H1 (cell line): Measurements from ENCODE around the gene UBE2J1. TPM values are rescaled to one million over a fixed set of nuclear protein-coding genes. Genes with fewer than 3 reads are reported as not detected.

Experiments
- CTCF ChIA-PET: fragments of 300-600 bp; sonication (Branson Sonifier 250); formaldehyde crosslinking; loops from one replicate; lab custom pipeline; 2021; ENCODE audit not compliant: partially characterized antibody; lab: Charles Lee
- POLR2A ChIA-PET: fragments of 300-600 bp; sonication (Branson Sonifier 250); formaldehyde crosslinking; loops from one replicate; lab custom pipeline; 2021; ENCODE audit warnings: inconsistent platforms; ENCODE audit not compliant: partially characterized antibody; lab: Charles Lee
- DNase-seq, 2 experiments: peaks; one replicate each; pipeline versions ENCODE4 v3.0.0 to v3.0.0-alpha.2; 2010 to 2022; ENCODE audit warnings: low spot score in 2 of 2, low read depth in 1 of 2, mixed read lengths in 1 of 2
- FAIRE-seq: peaks from 2 replicates; lab custom pipeline; 2011; peaks lifted over from hg19 to GRCh38; lab: Jason Lieb, UNC
- H2AFZ ChIP-seq: 2 replicates; pipeline ENCODE4 v1.8.1; 2012; ENCODE audit warnings: low read length, inconsistent platforms
- H2AK5ac ChIP-seq: 2 replicates; pipeline ENCODE4 v1.6.1; 2013; ENCODE audit warnings: low read depth, low read length
- H2BK120ac ChIP-seq: replicated peaks from 2 replicates; pipeline ENCODE3; 2013; ENCODE audit warnings: low read depth, low read length, inconsistent platforms
- H2BK12ac ChIP-seq: 2 replicates; pipeline ENCODE4 v1.6.1; 2013; ENCODE audit warnings: low read depth, low read length
- H2BK15ac ChIP-seq: 2 replicates; pipeline ENCODE4 v1.6.1; 2013; ENCODE audit warnings: low read length
- H2BK20ac ChIP-seq: 2 replicates; pipeline ENCODE4 v1.6.1; 2013; ENCODE audit warnings: low read length
- H2BK5ac ChIP-seq: 2 replicates; pipeline ENCODE4 v1.6.1; 2013; ENCODE audit warnings: low read depth, low read length
- H3K14ac ChIP-seq: 2 replicates; pipeline ENCODE4 v1.6.1; 2013; ENCODE audit warnings: inconsistent platforms; ENCODE audit not compliant: insufficient read length
- H3K18ac ChIP-seq: 2 replicates; pipeline ENCODE4 v1.6.1; 2013; ENCODE audit warnings: low read length; ENCODE audit errors: extremely low read depth
- H3K23ac ChIP-seq: 2 replicates; pipeline ENCODE4 v1.6.1; 2013; ENCODE audit warnings: inconsistent platforms; ENCODE audit not compliant: insufficient read length
- H3K23me2 ChIP-seq: 2 replicates; pipeline ENCODE4 v1.6.1; 2013; ENCODE audit warnings: low read depth, low read length
- H3K27ac ChIP-seq: 2 replicates; pipeline ENCODE4 v1.6.1; 2011; ENCODE audit warnings: low read depth, low read length, inconsistent platforms
- H3K27me3 ChIP-seq, 4 experiments: replicated peaks in 1 of 4; 1 replicate in 1 of 4; 2 replicates in 3 of 4; pipeline versions ENCODE4 v1.6.1 to v1.8.1; 2011 to 2013; ENCODE audit warnings: low read length in 3 of 4, mild to moderate bottlenecking in 3 of 4, inconsistent platforms in 2 of 4, mixed read lengths in 2 of 4, moderate library complexity in 1 of 4; ENCODE audit not compliant: control insufficient read depth in 3 of 4, insufficient read depth in 3 of 4; ENCODE audit errors: extremely low read depth in 1 of 4
- H3K36me3 ChIP-seq, 4 experiments: 2 replicates each; pipeline versions ENCODE4 v1.6.1 to v1.8.1; 2011 to 2013; ENCODE audit warnings: mild to moderate bottlenecking in 4 of 4, low read length in 3 of 4, moderate library complexity in 2 of 4, control low read depth in 1 of 4, inconsistent platforms in 1 of 4; ENCODE audit not compliant: insufficient read depth in 4 of 4, control insufficient read depth in 2 of 4
- H3K4ac ChIP-seq: replicated peaks from 2 replicates; pipeline ENCODE3; 2013; ENCODE audit warnings: low read length, low read depth, mixed read lengths, inconsistent platforms; ENCODE audit not compliant: insufficient read length
- H3K4me1 ChIP-seq, 4 experiments: replicated peaks in 1 of 4; 1 replicate in 1 of 4; 2 replicates in 3 of 4; pipeline versions ENCODE4 v1.6.1 to v1.8.1; 2011 to 2013; ENCODE audit warnings: low read length in 3 of 4, inconsistent platforms in 2 of 4, mixed read lengths in 1 of 4; ENCODE audit not compliant: insufficient read depth in 4 of 4, control insufficient read depth in 3 of 4
- H3K4me2 ChIP-seq, 2 experiments: 2 replicates each; pipeline versions ENCODE4 v1.6.1 to v1.8.1; 2011 to 2013; ENCODE audit warnings: low read depth in 2 of 2, low read length in 2 of 2, control low read depth in 1 of 2, inconsistent platforms in 1 of 2, mild to moderate bottlenecking in 1 of 2; ENCODE audit not compliant: insufficient read depth in 1 of 2
- H3K4me3 ChIP-seq, 4 experiments: fragments of 200-600, 300-600 bp in 1 of 4; sonication (generic), shearing (Covaris generic), sonication (Bioruptor Twin) in 1 of 4; 2 replicates each; pipeline versions ENCODE4 v1.5.1 to v1.8.1; 2011 to 2016; ENCODE audit warnings: low read length in 4 of 4, low read depth in 3 of 4, control low read depth in 2 of 4, inconsistent platforms in 2 of 4, mild to moderate bottlenecking in 2 of 4, mixed read lengths in 1 of 4, moderate library complexity in 1 of 4; ENCODE audit not compliant: insufficient read depth in 2 of 4; ENCODE audit errors: extremely low read depth in 1 of 4
- H3K56ac ChIP-seq: replicated peaks from 2 replicates; pipeline ENCODE3; 2013; ENCODE audit warnings: low read depth, mild to moderate bottlenecking, mixed read lengths, low read length, inconsistent platforms; ENCODE audit not compliant: insufficient read length
- H3K79me1 ChIP-seq: 2 replicates; pipeline ENCODE4 v1.6.1; 2013; ENCODE audit warnings: low read depth, low read length, control low read depth
- H3K79me2 ChIP-seq, 2 experiments: 2 replicates each; pipeline versions ENCODE4 v1.6.1 to v1.8.1; 2012 to 2013; ENCODE audit warnings: low read length in 2 of 2, mild to moderate bottlenecking in 2 of 2, inconsistent platforms in 1 of 2; ENCODE audit not compliant: insufficient read depth in 2 of 2, control insufficient read depth in 1 of 2
- H3K9ac ChIP-seq, 4 experiments: replicated peaks in 1 of 4; 1 replicate in 1 of 4; 2 replicates in 3 of 4; pipeline versions ENCODE4 v1.6.1 to v1.8.1; 2011 to 2013; ENCODE audit warnings: low read depth in 3 of 4, low read length in 3 of 4, control low read depth in 2 of 4, mild to moderate bottlenecking in 2 of 4, moderate library complexity in 2 of 4, inconsistent platforms in 1 of 4; ENCODE audit errors: extremely low read depth in 1 of 4
- H3K9me3 ChIP-seq, 2 experiments: 2 replicates each; pipeline versions ENCODE4 v1.6.1 to v1.8.1; 2012 to 2013; ENCODE audit warnings: mild to moderate bottlenecking in 2 of 2, moderate library complexity in 2 of 2, control low read depth in 1 of 2, inconsistent platforms in 1 of 2, low read depth in 1 of 2, low read length in 1 of 2, mixed read lengths in 1 of 2; ENCODE audit not compliant: insufficient read depth in 2 of 2
- H4K20me1 ChIP-seq, 2 experiments: replicated peaks in 1 of 2; 2 replicates each; pipeline versions ENCODE3 to v1.8.1; 2011 to 2013; ENCODE audit warnings: inconsistent platforms in 2 of 2, low read length in 2 of 2, mild to moderate bottlenecking in 1 of 2; ENCODE audit not compliant: insufficient read depth in 2 of 2, control insufficient read depth in 1 of 2
- H4K5ac ChIP-seq: 2 replicates; pipeline ENCODE4 v1.6.1; 2013; ENCODE audit warnings: low read length, low read depth, mixed read lengths, inconsistent platforms; ENCODE audit not compliant: insufficient read length
- H4K8ac ChIP-seq: 2 replicates; pipeline ENCODE4 v1.8.0; 2013; ENCODE audit warnings: mild to moderate bottlenecking, moderate library complexity, low read length, inconsistent platforms; ENCODE audit not compliant: insufficient read depth; ENCODE audit errors: extremely low read depth
- H4K91ac ChIP-seq: replicated peaks from 2 replicates; pipeline ENCODE3; 2013; ENCODE audit warnings: low read length, mixed read lengths, inconsistent platforms; ENCODE audit not compliant: insufficient read length
- CEBPB ChIP-seq: IDR thresholded peaks from 2 replicates; pipeline ENCODE4 v1.6.1; 2012; ENCODE audit warnings: low read depth, low read length
- FOSL1 ChIP-seq: IDR thresholded peaks from 2 replicates; pipeline ENCODE4 v1.6.1; 2011; ENCODE audit warnings: mild to moderate bottlenecking, low read depth, low read length, moderate library complexity; ENCODE audit not compliant: insufficient read depth
- KDM1A ChIP-seq: fragments of 200-600, 300-600 bp; sonication (generic); IDR thresholded peaks from 2 replicates; pipeline ENCODE4 v1.7.1; 2016; ENCODE audit warnings: mild to moderate bottlenecking, low read length, borderline replicate concordance
- RNF2 ChIP-seq: fragments of 200-900, 300-1000 bp; sonication (generic); IDR thresholded peaks from 2 replicates; pipeline ENCODE4 v1.7.1; 2016; ENCODE audit warnings: borderline replicate concordance, low read depth, mild to moderate bottlenecking, antibody characterized with exemption, low read length; ENCODE audit not compliant: poor library complexity, severe bottlenecking; ENCODE audit errors: missing control alignments
- SIN3A ChIP-seq, 2 experiments: IDR thresholded peaks in 1 of 2; conservative IDR thresholded peaks in 1 of 2; 2 replicates each; pipeline ENCODE4 v1.6.1; 2011 to 2012; ENCODE audit warnings: low read length in 2 of 2, improper control_type of control experiment in 1 of 2, low read depth in 1 of 2, mild to moderate bottlenecking in 1 of 2
- SUZ12 ChIP-seq: fragments of 200-600 bp; sonication (generic); IDR thresholded peaks from 2 replicates; pipeline ENCODE4 v1.6.1; 2012; ENCODE audit warnings: mild to moderate bottlenecking, inconsistent platforms, low read length, moderate library complexity, mixed read lengths
- TEAD4 ChIP-seq: IDR thresholded peaks from 2 replicates; pipeline ENCODE4 v1.6.1; 2012; ENCODE audit warnings: low read depth, low read length, inconsistent platforms, mixed read lengths
- WGBS, 2 experiments: shearing (Covaris generic) in 1 of 2; methylation state at CpG; one replicate each; pipeline versions ENCODE4 v1.1.6 to v1.1.7; 2013 to 2015; ENCODE audit warnings: low lambda C conversion rate in 2 of 2, mixed read lengths in 2 of 2, inconsistent platforms in 1 of 2, low coverage in 1 of 2, missing lambda C conversion rate in 1 of 2; ENCODE audit not compliant: insufficient replicate concordance in 2 of 2, insufficient coverage in 1 of 2, insufficient read length in 1 of 2; ENCODE audit errors: extremely low coverage in 1 of 2, missing lambda C conversion rate in 1 of 2; 5-methylcytosine and 5-hydroxymethylcytosine counted together
- polyA plus RNA-seq, 7 experiments: library from polyadenylated mRNA; depleted of rRNA in 3 of 7; stranded (reverse) in 5 of 7; unstranded in 2 of 7; fragments of >200 nt in 5 of 7; fragments of 200-250 nt in 2 of 7; gene quantifications; 1 replicate in 5 of 7; 2 replicates in 1 of 7; 4 replicates in 1 of 7; pipeline versions ENCODE4 v1.2.1 to v1.2.3, GENCODE V29; 2011 to 2013; ENCODE audit warnings: missing spikeins in 2 of 7, mixed read lengths in 2 of 7
- total RNA-seq: library from RNA; stranded (reverse); fragmentation: NEBNext Ultra II Directional; extraction: Animal tissue kit (Norgen Biotek cat#: 25700); gene quantifications from 2 replicates; pipeline ENCODE4 v1.2.1, GENCODE V29; 2021
- TF ChIP-seq, protein P1 (sequence below): IDR thresholded peaks from 2 replicates; pipeline ENCODE4 v1.6.1; 2012; ENCODE audit warnings: low read length, inconsistent platforms

UBE2J1 gene
- total and polyA plus RNA-seq, 2 of the 8 experiments (the other 6 are each of a cell fraction or from before 2014, with no cell fraction given): 8.5 to 15.2 TPM

DNA sequence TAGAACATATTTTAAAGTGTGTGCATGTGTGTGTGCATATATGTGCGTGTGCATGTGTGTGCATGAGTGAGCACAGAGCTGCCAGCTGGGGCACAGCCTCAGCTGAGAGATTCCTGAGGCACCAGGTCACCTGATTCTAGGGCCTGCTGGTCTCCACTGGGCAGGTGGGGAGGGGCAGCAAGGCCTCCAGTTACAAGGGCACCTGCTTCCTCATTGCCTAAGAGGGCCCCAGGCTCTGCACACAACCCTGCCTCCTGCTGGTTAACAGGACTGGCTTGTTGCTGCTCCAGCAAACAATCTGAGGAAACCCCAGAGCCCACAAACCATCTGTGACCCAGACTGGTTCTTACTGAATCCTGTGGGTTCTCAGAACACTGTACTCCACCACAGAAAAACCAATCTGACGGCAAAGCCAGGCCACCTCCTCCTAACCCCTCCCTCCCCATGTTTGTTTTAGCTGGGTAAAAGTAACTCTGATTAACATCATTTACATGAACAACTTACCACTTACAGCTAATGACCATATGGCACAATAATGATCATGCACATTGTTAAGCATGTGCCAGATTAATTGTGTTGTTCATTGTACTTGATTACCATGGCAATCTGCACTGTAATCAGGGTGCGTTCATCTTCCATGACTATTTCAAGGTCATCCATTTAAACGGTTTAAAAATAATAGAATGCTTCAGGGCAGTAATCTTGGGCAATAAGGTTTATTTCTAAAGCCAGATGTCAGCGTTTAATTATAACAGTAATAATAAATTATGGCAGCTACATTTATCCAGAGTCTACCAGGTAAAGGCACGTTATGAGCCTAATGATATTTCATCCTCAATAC is 23.1 kb upstream of the UBE2J1 start:
- Histone ChIP-seq H3K23me2 (no peaks in the 10 kb centered on the region; the same call in 1 of the 2 replicates), H3K4me2 (peak overlapping the region in 1 of 2 experiments; percentile 31; a peak in 2 of 4 replicates), H3K4ac (no peak overlapping the region), H2BK120ac (no peak overlapping the region), H2AK5ac (no peak overlapping the region), H3K4me1 (peaks cover 0 to 7% (median 4%) of the 10 kb centered on the region in 4 experiments; a peak in 4 of 7 replicates), H2BK5ac (no peak overlapping the region), H3K79me1 (no peaks in the 10 kb centered on the region), H3K14ac (no peak overlapping the region), H2BK20ac (no peak overlapping the region), H4K91ac (no peak overlapping the region), H3K27ac (peak overlapping the region; percentile 34; the same call in 1 of the 2 replicates), H2AFZ (peak overlapping the region; percentile 70; the same call in 1 of the 2 replicates), H3K9me3 (no peaks in the 10 kb centered on the region), H4K8ac (no peak overlapping the region), H2BK12ac (no peak overlapping the region), H3K4me3 (peak overlapping the region in 1 of 4 experiments; percentile 21; a peak in 1 of 8 replicates), H3K79me2 (no peaks in the 10 kb centered on the region), H3K36me3 (no peaks in the 10 kb centered on the region), H3K27me3 (no peaks in the 10 kb centered on the region), H3K56ac (no peak overlapping the region), H4K5ac (no peak overlapping the region), H4K20me1 (no peaks in the 10 kb centered on the region), H3K23ac (no peak overlapping the region), H3K9ac (no peak overlapping the region), H3K18ac (no peak overlapping the region), H2BK15ac (no peak overlapping the region)
- FAIRE-seq (peak; percentile 89), DNase-seq (peak; percentile 78 to 82)
- POLR2A ChIA-PET: interaction anchor here (0.9 to 2.1 kb wide), 4 partner anchors 12 to 122 kb away, joined by 3 to 7 read pairs (median 4); partner anchors contain the start of gene UBE2J1
- 67% methylated on average over 6 of the region's 6 CpGs; no CpG with 5 or more reads in 1 of the 2 experiments for WGBS, 2 experiments
- CTCF ChIA-PET: interaction anchor here (0.6 to 3.0 kb wide), 36 partner anchors 9 to 831 kb away, joined by 3 to 16 read pairs (median 4); partner anchors contain the start of gene ANKRD6
- TF ChIP-seq SUZ12 (no peak), CEBPB (peak; percentile 95), RNF2 (no peak), KDM1A (peak; percentile 76; the same call in 1 of the 2 replicates), TEAD4 (peak; percentile 14; the same call in 1 of the 2 replicates), SIN3A (conservative IDR thresholded peaks at IDR 0.05 in 1 of 2, IDR thresholded peaks at IDR 0.05 in 1 of 2; ENCODE audit: low read depth in 1 of 2, low read length in 2 of 2) (peak in 1 of 2 experiments; percentile 82; a peak in 2 of 4 replicates), FOSL1 (no peak)
- TF ChIP-seq, protein P1, sequence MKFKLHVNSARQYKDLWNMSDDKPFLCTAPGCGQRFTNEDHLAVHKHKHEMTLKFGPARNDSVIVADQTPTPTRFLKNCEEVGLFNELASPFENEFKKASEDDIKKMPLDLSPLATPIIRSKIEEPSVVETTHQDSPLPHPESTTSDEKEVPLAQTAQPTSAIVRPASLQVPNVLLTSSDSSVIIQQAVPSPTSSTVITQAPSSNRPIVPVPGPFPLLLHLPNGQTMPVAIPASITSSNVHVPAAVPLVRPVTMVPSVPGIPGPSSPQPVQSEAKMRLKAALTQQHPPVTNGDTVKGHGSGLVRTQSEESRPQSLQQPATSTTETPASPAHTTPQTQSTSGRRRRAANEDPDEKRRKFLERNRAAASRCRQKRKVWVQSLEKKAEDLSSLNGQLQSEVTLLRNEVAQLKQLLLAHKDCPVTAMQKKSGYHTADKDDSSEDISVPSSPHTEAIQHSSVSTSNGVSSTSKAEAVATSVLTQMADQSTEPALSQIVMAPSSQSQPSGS: peak; percentile 53; the same call in 1 of the 2 replicates
